Epithelial cell of proximal tubule (primary cell): ENCODE data around the gene PKP2. TPM values are rescaled to one million over a fixed set of nuclear protein-coding genes. Genes with fewer than 3 reads are reported as not detected.

ENCODE experiments used
- DNase-seq: peaks from one replicate; pipeline ENCODE4 v3.0.0-alpha.2; 2011; ENCODE audit warnings: low read depth
- H3K4me3 ChIP-seq: 2 replicates; pipeline ENCODE4 v1.5.1; 2011; ENCODE audit warnings: low read depth, mild to moderate bottlenecking, low read length
- CTCF ChIP-seq: conservative IDR thresholded peaks from 2 replicates; pipeline ENCODE4 v1.5.1; 2012; ENCODE audit warnings: low read depth, mild to moderate bottlenecking, low read length
- total RNA-seq: library from RNA; depleted of rRNA; stranded (reverse); fragments of >200 nt; gene quantifications from 2 replicates; pipeline ENCODE4 v1.2.3, GENCODE V29; 2015

The PKP2 gene
- total RNA-seq, 1 donor from 2014 or later, result 6.5 TPM

- H3K4me3 ChIP-seq, result no peak overlapping the region
- no peak for DNase-seq
- TF ChIP-seq CTCF, result no peak
Measured at GRCh38 chr12:32846053-32846452, 50.5 kb downstream of the PKP2 start.

- TF ChIP-seq CTCF, result no peak
- H3K4me3 ChIP-seq, result no peak overlapping the region
- DNase-seq, result peak; percentile 23
Measured at GRCh38 chr12:32843528-32844095, 53.0 kb downstream of the PKP2 start.

GRCh38 chr12:32841061-32841460 is 55.5 kb downstream of the PKP2 start:
- H3K4me3 ChIP-seq, result no peak overlapping the region
- TF ChIP-seq CTCF, result no peak
- no peak for DNase-seq

- no peak overlapping the region for H3K4me3 ChIP-seq
- no peak for TF ChIP-seq CTCF
- no peak for DNase-seq
Measured at GRCh38 chr12:32839828-32840227, 56.7 kb downstream of the PKP2 start.

GRCh38 chr12:32837974-32838373 is 58.6 kb downstream of the PKP2 start:
- H3K4me3 ChIP-seq, result no peak overlapping the region
- TF ChIP-seq CTCF, result no peak

GRCh38 chr12:32836710-32837109 is 59.9 kb downstream of the PKP2 start:
- TF ChIP-seq CTCF, result no peak
- no peak for DNase-seq
- no peak overlapping the region for H3K4me3 ChIP-seq

More at GRCh38 chr12:32837974-32838373, 58.6 kb downstream of the PKP2 start:
- DNase-seq, result no peak

GRCh38 chr12:32834122-32834521 is 62.5 kb downstream of the PKP2 start:
- no peak for TF ChIP-seq CTCF
- no peak overlapping the region for H3K4me3 ChIP-seq
- DNase-seq, result no peak
